GM21390 (cell line): ENCODE results near the gene FAM193A.
"Not testable (repeated sequence)": the region's sequence is repeated elsewhere in the genome, so short reads cannot be mapped to it uniquely, and the experiment has no call there.

Experiments
- ATAC-seq: cut with Tn5 transposase; IDR thresholded peaks from one replicate; pipeline ENCODE4 v1.9.1; 2021; ENCODE audit not compliant: unreplicated experiment

FAM193A gene

DNA sequence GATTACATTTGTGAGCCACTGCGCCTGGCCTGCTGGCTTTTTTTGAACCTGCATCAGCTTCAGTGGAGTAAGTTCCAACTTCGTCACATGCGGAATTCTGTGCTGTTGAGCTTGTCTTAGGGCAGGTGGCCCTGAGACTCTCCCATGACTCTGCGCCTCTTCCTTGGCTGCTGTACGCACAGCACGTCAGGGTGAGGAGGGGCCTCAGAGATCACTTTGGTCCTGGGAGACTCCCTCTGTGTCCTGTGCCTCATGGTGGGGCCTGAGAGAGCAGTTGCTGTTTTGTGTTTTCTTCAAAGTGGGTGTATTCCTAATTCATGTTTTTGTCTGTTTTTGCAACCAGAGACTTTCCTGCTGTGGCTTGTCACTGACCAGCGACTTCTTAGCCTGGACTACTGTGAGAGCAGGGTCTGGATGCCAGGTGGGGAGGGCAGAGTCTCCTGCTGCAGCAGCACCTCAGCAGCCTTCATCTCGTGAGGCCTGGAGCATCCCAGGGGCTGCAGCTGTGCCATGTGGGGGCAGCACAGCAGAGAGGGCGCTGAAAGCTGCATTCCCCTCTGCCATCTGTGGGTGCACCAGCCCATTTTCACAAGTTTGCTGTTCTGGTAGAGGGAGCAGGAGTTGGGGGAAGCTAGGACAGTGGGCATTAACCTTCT, 111.8 kb downstream of the FAM193A start:
- ATAC-seq, result no peak

DNA sequence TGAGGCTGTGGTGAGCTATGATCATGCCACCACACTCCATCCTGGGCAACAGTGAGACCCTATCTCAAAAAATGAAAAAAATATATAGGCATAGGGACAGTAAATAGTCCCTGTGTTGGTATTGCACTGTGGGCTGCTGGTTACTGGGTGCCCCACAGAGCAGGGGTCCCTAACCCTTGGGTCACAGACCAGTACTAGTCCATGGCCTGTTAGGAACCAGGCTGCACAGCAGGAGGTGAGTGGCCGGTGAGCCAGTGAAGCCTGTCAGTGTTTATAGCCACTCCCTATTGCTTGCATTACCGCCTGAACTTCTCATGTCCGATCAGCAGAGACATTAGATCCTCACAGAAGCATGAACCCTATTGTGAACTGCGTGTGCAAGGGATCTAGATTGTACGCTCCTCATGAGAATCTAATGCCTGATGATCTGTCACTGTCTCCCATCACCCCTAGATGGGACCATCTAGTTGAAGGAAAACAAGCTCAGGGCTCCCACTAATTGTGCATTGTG, 113.2 kb downstream of the FAM193A start:
- no peak for ATAC-seq

DNA sequence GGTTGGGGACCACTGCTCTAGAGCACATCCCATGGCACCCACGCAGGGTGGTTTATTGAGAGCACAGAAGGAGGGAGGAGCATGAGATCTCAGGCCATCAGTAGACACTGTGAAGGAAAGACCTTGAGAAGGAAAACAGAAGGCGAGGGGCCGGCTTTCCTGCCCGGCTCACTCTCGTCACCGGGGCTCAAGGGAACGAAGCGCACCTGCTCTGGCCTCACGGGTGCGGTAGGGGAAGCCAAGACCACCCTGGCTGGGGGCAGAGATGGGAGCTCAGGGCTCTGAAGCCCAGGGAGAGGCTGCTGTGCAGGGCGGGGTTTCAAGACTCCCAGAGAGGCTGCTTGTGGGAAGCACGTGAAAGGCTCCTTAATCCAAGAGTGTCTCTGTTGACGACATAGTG, 113.8 kb downstream of the FAM193A start:
- no peak for ATAC-seq

DNA sequence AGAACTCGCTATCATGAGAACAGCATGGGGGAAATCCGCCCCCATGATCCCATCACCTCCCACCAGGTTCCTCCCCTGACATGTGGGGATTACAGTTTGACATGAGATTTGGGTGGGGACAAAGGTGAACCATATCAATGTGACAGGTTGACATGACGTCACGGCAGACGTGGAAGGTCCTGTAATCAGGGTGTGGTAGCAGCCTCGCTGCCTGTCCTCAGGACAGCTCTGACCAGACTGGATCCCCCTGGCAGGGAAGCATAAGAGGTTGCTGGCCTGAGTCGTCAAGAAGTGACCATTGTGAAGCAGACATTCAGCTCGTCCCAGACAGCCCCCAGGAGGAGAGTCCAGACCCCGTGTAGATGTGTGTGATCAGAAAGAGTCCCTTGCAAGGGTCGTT, 115.1 kb downstream of the FAM193A start:
- no peak for ATAC-seq

DNA sequence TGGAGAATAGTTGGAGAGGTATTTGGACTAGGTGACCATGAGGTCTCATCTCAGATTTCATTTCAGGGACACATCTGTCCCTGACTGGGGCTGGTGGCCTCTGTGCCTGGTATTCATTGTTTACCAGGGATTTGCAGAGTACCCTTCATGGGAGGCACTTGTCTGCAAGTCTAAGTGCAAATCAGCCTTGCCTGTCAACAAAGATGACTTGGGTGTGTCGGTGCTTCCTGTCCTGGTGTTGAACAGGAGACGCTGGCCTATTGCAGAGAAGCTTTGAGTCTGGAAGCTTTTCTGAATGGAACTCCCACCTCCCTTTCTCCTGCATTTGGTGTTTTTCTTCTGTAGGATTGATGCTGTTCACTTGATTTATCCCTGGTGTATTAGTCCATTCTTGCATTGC, 115.6 kb downstream of the FAM193A start:
- no peak for ATAC-seq

DNA sequence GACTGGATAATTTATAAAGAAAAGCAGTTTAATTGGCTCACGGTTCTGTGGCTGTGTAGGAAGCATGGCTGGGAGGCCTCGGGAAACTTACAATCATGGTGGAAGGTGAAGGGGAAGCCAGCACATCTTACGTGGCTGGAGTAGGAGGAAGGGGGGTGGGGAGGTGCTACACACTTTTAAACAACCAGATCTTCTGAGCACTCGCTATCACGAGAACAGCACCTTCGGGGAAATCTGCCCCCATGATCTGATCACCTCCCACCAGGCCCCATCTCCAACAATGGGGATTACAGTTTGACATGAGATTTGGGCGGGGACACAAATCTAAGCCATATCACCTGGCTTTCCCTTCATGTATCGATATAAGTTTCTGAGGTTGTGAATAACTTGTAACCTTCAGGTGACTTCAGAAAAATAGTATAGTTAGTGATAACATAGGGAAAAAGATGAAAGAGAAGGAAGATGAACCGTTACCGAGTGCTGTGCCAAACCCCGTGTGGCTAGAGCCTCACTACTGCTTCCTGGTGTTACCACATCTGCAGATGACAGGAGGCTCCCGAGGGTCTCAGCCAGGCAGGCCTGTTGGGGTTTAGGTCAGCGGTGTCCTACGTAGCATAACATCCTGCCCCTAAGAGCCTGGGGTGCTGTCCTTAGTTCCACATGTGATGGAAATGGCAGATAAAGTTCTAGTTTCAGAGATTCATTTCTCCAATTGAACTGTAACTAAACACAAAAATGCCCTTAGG, 116.1 kb downstream of the FAM193A start:
- no peak for ATAC-seq

DNA sequence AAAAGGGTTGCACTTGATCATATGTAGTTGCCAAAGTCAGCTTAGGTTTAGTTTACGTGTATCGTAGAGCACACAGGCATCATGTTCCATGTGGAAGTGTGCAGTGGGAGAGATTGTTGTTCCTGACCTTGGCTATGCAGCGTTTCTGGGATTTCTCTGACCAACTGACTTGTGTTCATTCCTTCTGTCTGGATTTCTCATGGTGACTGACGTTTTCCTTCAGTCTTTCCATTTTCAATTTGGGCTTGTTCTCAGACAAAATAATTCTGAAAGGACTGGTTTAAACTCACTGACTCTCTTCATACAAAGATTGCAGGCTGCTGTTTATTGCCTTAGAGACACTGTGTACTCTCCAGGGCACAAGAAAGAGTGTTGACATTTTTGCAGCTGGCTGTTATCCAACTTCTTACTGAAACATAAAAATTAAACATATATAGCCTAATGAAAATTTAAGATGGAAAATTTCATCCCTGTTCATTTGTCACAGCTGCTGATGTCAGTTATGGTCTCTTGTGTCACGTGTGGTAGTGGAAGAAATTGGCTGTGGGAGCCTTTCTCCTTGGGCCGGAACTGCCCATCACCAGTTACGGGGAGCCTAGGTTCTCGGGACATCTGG, 124.3 kb downstream of the FAM193A start:
- no peak for ATAC-seq

DNA sequence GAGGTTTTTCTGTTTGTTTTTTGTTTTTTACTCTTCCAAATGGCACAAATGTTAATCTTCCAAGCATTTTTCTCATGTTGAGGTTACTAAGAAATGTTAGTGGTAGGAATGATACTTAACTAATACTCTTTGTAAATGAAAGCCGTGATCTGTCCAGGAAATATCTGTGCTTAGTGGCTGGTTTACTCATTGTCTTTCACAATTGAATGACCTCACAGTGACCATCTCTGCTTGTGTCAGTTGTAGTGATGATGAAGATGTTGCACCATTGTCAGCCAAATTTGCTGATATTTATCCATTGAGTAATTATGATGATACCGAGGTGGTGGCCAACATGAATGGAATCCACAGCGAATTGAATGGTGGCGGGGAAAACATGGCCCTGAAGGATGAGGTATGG, 126.2 kb downstream of the FAM193A start:
- ATAC-seq, result no peak

DNA sequence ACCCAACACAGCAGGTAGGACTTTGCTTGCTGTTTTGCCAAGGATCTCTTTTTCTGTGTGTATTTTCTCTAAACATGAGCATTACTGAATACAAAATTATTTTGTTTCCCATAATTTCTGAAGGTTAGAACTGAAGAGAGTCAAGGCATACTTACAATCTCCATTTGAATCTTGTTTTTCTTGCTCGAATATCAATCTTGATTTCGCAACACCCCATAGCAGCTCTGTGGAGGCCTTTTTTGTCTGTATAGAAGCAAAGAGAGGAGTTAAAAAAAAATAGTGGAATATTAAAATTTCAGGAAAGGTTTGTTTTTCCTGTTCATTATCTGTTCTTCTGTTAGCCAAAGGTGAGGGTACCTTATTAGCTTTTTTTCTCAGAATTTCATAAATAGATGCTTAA, 126.8 kb downstream of the FAM193A start:
- no peak for ATAC-seq

DNA sequence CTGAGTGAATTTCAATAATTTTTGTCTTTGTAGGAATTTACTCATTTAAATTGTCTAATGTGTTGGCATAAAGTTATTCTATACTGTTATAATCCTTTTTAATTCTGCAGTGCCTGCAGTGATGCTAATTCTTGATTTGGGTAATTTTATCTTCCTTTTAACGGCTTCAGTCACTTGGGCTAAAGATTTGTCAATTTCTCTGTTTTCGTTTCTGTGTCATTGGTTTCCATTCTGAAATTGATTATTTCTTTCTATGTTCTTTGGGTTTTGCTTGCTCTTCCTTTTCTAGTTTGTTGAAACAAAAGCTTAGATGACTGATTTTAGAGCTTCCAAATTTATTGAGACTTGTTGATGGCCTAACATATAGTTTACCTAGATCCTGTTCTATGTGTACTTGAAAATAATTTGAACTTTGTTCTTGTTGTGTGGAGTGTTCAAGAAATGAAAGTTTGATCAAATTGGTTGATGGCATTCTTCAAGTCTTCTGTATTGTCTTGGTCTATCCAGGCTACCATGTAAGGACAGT, 130.3 kb downstream of the FAM193A start:
- ATAC-seq, result no peak

DNA sequence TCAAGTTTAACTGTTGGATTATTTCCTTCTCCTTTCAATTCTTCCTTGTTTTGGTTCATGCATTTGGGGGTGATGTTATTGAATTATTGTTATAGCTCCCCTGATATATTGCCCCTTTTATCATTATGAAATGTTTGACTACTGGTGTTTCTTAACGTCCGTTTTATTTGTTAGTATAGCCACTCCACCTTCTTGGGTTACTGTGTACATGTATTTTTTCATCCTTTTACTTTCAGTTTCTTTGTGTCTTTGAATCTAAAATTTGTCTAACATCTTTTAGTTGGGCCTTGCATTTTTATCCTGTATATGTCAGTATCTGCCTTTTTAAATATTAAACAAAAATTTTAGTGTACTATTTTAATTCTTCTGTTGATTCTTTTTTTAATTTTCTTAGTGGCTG, 131.0 kb downstream of the FAM193A start:
- ATAC-seq, result no peak

DNA sequence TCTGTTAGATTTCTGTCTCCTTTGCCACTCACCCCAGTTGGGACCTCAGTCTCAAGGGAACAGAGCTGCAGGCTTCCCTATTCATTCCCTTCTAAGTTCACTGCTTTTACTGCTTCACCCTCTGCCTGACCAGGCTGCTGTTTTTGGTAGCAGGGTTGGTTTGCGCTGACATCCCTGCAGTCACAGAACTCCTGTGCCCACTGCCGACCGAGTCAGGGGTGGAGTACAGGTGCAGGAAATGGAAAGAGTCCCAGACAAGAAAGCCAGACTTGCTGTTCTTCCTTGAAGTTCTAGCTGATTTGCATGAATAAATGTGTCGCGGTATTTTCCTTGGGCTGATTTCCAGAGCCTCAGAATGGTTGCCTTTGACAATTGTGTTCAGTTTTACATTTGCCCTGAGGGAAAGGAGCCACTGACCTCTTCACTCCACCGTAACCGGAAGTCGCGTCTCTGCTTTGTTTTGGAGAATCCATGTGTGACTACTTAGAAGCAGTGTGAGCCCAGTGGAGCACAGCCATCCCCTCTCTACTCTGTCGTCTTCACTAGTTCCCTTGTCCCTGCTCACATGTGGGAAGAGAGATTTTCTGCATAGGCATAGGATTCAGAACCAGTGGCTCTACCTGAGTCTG, 134.9 kb downstream of the FAM193A start:
- ATAC-seq, result no peak

DNA sequence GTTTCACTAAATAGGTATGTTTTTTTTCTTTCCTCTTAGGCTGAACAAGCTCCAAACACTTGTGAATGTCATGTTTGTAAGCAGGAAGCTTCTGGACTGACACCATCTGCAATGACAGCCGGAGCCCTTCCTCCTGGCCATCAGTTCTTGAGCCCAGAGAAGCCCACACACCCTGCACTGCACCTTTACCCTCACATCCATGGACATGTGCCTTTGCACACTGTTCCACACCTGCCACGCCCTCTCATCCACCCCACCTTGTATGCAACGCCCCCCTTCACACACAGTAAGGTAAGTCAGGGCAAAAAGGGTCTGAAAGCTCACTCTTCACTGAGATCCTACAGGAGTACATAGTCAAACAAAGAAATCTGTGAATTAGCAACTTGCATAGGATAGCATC, 135.6 kb downstream of the FAM193A start:
- ATAC-seq, result no peak

DNA sequence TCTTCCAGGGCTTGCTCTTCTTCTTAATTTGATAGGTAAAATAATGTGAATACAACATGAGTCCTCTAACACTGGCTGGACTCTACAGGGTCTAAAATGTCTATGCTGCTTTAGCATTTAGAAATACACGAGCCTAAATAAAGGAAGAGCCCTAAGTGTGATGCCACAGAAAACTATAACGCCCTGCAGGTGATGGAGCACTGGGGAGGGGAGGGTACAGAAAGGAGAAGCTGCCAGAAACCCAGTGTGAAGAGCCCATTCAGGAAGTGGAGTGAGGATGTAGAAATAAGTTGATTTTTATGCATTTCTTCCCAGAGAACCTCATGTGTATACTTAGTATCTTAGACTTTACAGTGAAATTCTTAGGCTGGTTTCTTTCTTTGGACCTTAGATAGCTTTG, 136.3 kb downstream of the FAM193A start:
- no peak for ATAC-seq

DNA sequence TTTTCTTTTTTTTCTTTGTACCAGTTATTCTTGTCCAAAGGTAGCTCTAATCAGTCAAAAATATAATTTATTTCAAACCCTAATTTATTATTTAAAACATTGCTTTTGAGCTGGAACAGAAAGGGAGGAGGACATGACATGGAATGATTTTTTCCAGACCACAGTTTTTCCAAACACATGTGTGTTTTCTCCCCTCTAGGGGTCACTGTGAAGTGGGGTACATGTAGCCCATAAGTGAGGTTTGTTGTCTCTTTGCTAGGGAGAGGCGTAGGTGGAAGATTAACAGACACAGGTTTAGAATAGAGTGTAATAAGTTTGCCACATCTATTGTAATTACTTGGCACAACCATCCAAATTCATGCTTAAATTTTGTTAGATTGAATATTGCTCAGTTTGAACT, 136.7 kb downstream of the FAM193A start:
- no peak for ATAC-seq

DNA sequence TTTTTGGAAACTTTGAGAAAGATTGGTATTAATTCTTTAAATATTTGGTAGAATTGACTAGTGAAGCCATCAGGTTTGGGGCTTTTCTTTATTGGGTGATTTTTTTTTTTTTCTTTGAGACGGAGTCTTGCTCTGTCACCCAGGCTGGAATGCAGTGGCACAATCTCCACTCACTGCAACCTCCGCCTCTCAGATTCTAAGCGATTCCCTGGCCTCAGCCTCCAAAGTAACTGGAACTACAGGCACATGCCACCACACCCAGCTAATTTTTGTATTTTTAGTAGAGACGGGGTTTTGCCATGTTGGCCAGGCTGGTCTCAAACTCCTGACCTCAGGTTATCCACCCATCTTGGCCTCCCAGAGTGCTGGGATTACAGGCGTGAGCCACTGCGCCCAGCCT, 143.3 kb downstream of the FAM193A start:
- not testable (repeated sequence) for ATAC-seq

DNA sequence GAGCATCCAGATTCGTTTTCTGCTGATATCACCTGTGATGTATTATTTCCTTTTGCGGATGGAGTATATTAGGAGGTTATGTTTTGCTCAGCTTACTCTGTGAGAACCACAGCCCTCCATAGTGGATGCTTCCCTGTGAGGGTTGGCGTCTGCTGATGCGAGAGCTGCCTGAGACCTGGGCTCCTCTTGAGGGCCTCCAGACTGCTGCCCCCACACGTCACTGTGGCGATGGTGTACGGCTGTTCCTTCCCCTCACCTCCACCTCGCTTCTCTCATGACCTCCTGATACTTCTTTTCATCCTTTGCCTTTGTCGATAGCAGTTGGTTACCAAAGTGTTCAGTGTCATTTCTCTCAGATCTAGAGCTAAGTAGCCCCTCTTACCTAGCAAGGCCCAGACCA, 148.0 kb downstream of the FAM193A start:
- no peak for ATAC-seq

DNA sequence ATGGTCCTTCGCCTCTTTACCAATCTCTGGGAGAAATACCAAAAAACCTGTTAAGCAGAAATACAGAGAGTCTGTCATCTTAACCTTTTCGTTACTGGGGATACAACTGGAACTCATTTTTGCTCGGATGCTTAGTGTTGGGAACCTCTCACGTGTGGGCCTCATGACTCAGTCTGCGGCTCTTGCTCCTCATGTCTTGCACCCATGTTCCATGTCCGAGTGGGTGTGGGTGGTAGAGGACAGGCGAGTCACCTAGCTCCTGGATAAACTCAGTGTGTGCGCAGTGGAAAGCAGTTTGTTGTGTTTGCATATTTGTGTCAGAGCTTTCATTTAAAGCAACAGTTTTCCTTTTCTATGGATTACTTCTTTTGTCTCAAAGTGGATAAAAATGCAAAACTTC, 149.1 kb downstream of the FAM193A start:
- no peak for ATAC-seq

DNA sequence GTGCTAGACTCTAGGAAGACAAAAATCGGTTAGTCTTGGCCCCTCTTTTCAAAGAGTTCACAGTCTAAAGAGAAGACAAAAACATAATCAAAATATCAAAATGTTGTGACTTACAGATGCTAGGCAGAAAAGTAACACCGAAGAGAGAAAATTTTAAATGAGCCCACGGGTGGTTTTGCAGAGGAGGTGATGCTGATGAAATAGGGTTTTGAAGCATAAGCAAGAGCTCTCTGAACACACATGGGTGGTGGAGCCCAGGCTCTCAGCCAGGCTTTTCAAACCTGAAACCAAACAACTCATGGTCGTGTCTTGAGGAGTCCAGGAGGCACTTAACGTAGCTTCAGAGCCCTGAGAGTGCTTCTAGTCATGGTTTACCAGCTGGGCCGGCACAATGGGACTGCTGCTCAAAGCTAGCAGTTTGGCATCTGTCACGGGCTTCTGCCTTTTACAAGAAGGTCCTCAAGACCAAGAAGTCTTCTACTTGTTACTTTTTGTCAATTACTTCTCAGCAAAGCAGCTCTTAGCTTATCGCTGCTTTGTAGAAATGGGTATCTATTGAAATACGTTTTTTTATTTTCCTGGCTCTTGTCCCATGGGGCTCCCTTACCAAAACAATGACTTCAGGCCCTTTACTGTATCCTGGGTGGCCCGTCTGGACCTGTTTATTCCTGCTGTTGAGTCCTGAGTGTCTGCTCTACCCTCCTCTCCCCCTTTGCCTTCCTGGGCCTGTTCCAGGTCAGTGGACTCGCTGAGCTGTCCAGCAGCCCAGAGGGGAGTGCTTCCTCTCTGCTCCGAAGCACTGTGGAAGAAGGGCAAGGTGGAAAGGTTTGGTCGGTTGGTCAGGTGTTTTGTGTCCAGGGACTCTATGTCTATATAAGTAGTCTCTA, 150.2 kb downstream of the FAM193A start:
- no peak for ATAC-seq

DNA sequence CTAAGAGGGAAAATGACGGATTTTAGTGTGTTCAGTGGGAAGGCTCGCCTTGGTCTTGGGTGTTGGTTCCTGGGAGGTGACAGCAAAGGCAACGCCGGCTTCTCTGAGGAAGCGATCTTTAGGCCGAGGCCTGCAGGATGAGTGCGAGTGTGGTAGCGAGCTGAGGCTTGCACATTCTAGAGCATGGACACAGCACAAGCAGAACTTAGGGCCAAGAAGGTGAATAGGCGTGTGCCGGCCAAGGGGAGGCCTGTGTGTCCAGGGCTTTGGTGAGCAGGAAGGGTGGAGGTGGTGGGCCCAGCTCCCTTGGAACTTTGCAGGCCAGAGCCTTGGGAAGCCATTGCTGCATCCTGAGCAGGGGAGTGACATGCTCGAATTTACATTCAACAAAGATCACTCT, 151.8 kb downstream of the FAM193A start:
- ATAC-seq, result no peak

DNA sequence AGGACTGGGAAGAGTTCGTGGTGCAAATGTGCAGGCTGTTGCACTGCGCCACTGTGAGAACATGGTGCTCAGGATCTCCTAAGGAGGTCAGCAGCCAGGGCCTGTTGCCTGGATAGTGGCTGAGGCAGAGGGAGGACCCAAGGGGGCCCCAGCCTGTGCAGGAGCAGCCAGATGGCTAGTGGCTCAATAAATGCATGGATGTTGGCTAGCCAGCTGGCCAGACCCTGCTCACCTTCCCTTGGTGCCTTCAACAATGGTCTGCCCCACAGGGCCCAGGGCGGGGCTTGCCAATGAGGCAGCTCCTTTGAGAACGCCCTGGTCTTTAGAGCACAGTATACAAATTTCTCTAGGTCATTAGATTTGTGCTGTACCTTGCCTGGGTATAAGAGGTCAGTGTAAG, 152.2 kb downstream of the FAM193A start:
- no peak for ATAC-seq
